ENCODE measurements around the gene RAPGEF3. TPM values are rescaled to one million over a fixed set of nuclear protein-coding genes. Genes with fewer than 3 reads are reported as not detected.

The RAPGEF3 gene
- polyA plus RNA-seq, 3 donors = 0.08 to 2.5 (median 0.60) TPM

DNA sequence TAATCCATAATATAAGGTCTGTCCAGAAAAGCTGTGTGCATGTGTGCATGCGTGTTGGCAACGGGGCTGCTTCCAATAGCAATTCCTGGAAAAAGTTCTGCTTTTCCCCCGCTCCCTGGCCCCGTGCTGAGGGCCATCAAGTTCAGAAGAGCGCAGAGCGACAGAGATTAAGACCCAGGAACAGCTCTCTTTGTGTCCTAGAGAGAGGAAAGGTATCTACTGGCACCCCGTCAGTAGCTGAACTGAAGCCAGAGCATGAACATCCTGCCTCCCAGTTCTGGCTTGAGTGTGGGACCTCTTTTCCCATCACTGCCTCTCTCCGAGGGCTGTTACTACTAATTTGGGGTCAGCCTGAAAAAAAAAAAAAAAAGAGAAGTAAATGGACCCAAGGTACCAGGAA is 45.5 kb upstream of the RAPGEF3 start:
- Mint-ChIP-seq H3K4me1 (peaks cover 95% of the 10 kb centered on the region), H3K36me3 (peaks cover 21 to 43% of the 10 kb centered on the region in 2 donors), H3K27ac (peak overlapping the region in 2 of 7 donors; percentile 37 to 86), H3K9me3 (no peaks in the 10 kb centered on the region), H3K4me3 (no peak overlapping the region), H3K27me3 (ENCODE audit: low read depth in 3 of 3) (peaks cover 0 to 3% (median 3%) of the 10 kb centered on the region in 3 donors)
- TF ChIP-seq, protein P1, sequence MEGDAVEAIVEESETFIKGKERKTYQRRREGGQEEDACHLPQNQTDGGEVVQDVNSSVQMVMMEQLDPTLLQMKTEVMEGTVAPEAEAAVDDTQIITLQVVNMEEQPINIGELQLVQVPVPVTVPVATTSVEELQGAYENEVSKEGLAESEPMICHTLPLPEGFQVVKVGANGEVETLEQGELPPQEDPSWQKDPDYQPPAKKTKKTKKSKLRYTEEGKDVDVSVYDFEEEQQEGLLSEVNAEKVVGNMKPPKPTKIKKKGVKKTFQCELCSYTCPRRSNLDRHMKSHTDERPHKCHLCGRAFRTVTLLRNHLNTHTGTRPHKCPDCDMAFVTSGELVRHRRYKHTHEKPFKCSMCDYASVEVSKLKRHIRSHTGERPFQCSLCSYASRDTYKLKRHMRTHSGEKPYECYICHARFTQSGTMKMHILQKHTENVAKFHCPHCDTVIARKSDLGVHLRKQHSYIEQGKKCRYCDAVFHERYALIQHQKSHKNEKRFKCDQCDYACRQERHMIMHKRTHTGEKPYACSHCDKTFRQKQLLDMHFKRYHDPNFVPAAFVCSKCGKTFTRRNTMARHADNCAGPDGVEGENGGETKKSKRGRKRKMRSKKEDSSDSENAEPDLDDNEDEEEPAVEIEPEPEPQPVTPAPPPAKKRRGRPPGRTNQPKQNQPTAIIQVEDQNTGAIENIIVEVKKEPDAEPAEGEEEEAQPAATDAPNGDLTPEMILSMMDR (IDR thresholded peaks at IDR 0.05) = no peak
- peaks cover 52% of the 10 kb centered on the region for H4K20me1 ChIP-seq (ENCODE audit: insufficient read depth, low read length)
- no peak for DNase-seq
- no peaks in the 10 kb centered on the region for H3K9me3 ChIP-seq (replicated peaks in 1 of 2; ENCODE audit: control insufficient read depth in 1 of 2, insufficient read depth in 1 of 2, low read length in 2 of 2)
- no peaks in the 10 kb centered on the region for H3K27me3 ChIP-seq (ENCODE audit: control insufficient read depth in 2 of 2, insufficient read depth in 2 of 2, low read length in 2 of 2)
- H3K9ac ChIP-seq (ENCODE audit: insufficient read depth, low read length, poor library complexity, severe bottlenecking) = no peak overlapping the region
- no peak overlapping the region for H3K4me3 ChIP-seq (replicated peaks in 1 of 3; ENCODE audit: low read depth in 2 of 3, low read length in 3 of 3)
- H3K79me2 ChIP-seq (ENCODE audit: insufficient read depth, low read length) = peaks cover 98% of the 10 kb centered on the region
- H3K36me3 ChIP-seq (replicated peaks in 1 of 2; ENCODE audit: control insufficient read depth in 1 of 2, insufficient read depth in 2 of 2, low read length in 2 of 2) = peaks cover 11 to 28% of the 10 kb centered on the region in 2 donors
- H3K4me2 ChIP-seq (replicated peaks; ENCODE audit: extremely low read depth, low read length, poor library complexity, severe bottlenecking) = no peak overlapping the region
- no peak overlapping the region for H2AFZ ChIP-seq (ENCODE audit: insufficient read depth, low read depth, low read length, poor library complexity, severe bottlenecking)
- WGBS (ENCODE audit: insufficient coverage) = 86% methylated on average over 4 of the region's 8 CpGs
- intact Hi-C loops (cut with micrococcal nuclease) = loop anchor here in 1 of 2 donors (5.0 kb wide), 1 partner anchor 33 kb away; no protein-coding TSS in a partner anchor
- H3K27ac ChIP-seq (ENCODE audit: low read depth in 1 of 2, low read length in 2 of 2) = peak overlapping the region in 1 of 2 donors; percentile 86
- H3K4me1 ChIP-seq (ENCODE audit: control insufficient read depth in 1 of 2, insufficient read depth in 2 of 2, low read length in 2 of 2) = peaks cover 71 to 83% of the 10 kb centered on the region in 2 donors

DNA sequence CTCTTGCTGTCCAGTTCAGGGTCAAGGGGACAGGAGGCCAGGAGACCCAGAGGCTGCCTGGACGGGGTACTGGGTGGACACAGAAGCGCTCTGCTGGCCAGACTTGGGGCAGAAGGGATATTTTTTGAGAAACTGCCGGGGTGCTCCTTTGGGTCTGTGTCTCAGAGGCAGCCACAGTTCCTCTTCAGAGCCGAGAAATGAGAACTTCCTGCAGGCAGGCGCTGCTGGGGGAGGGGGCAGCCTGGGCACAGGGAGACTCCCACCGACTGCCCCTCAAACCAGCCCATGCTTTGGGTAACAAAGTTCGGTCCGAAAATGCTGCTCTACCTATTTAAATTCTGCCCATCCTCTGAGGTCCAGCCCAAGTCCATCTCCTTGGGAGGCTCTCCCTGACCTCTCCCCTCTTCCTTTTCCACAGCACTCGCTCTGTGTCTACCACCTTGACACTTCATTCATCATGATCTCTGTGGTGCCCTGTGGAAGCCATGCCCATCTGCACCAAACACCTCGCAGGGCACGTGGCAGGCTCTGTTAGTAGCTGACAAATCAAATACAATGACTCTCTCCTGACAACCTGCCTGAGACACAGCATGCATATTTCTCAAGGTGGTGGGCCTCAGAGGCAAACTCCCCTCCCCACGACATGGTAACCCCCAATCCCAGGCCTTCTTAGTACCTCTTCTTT is 44.7 kb upstream of the RAPGEF3 start:
- peak overlapping the region; percentile 59 for H3K4me2 ChIP-seq (replicated peaks; ENCODE audit: extremely low read depth, low read length, poor library complexity, severe bottlenecking)
- TF ChIP-seq, protein P1 (IDR thresholded peaks at IDR 0.05) = no peak
- peak in 2 of 3 donors; percentile 36 to 59 for DNase-seq
- peaks cover 0 to 3% (median 0%) of the 10 kb centered on the region in 3 donors for H3K27me3 Mint-ChIP-seq (ENCODE audit: low read depth in 3 of 3)
- H3K9ac ChIP-seq (ENCODE audit: insufficient read depth, low read length, poor library complexity, severe bottlenecking) = peak overlapping the region; percentile 65
- peak overlapping the region; percentile 83 to 95 (median 90) for H3K27ac Mint-ChIP-seq
- peaks cover 62 to 75% of the 10 kb centered on the region in 2 donors for H3K4me1 ChIP-seq (ENCODE audit: control insufficient read depth in 1 of 2, insufficient read depth in 2 of 2, low read length in 2 of 2)
- intact Hi-C loops (cut with micrococcal nuclease) = loop anchor here in 1 of 2 donors (5.0 kb wide), 1 partner anchor 34 kb away; no protein-coding TSS in a partner anchor
- H3K4me3 Mint-ChIP-seq = peak overlapping the region; percentile 50 to 79
- no peaks in the 10 kb centered on the region for H3K27me3 ChIP-seq (ENCODE audit: control insufficient read depth in 2 of 2, insufficient read depth in 2 of 2, low read length in 2 of 2)
- H4K20me1 ChIP-seq (ENCODE audit: insufficient read depth, low read length) = peaks cover 60% of the 10 kb centered on the region
- no peaks in the 10 kb centered on the region for H3K9me3 ChIP-seq (replicated peaks in 1 of 2; ENCODE audit: control insufficient read depth in 1 of 2, insufficient read depth in 1 of 2, low read length in 2 of 2)
- peaks cover 17 to 36% of the 10 kb centered on the region in 2 donors for H3K36me3 ChIP-seq (replicated peaks in 1 of 2; ENCODE audit: control insufficient read depth in 1 of 2, insufficient read depth in 2 of 2, low read length in 2 of 2)
- peak overlapping the region; percentile 60 for H2AFZ ChIP-seq (ENCODE audit: insufficient read depth, low read depth, low read length, poor library complexity, severe bottlenecking)
- H3K27ac ChIP-seq (ENCODE audit: low read depth in 1 of 2, low read length in 2 of 2) = peak overlapping the region; percentile 78 to 86
- H3K4me1 Mint-ChIP-seq = peaks cover 87% of the 10 kb centered on the region
- H3K36me3 Mint-ChIP-seq = peaks cover 25 to 46% of the 10 kb centered on the region in 2 donors
- WGBS (ENCODE audit: insufficient coverage) = 10% methylated on average over 10 of the region's 12 CpGs
- no peaks in the 10 kb centered on the region for H3K9me3 Mint-ChIP-seq
- H3K4me3 ChIP-seq (replicated peaks in 1 of 3; ENCODE audit: low read depth in 2 of 3, low read length in 3 of 3) = peak overlapping the region in 1 of 3 experiments; percentile 53
- H3K79me2 ChIP-seq (ENCODE audit: insufficient read depth, low read length) = peaks cover 97% of the 10 kb centered on the region
